Esophagus squamous epithelium (tissue), 5 donors: ENCODE data around the gene BHMT. TPM values are rescaled to one million over a fixed set of nuclear protein-coding genes. Genes with fewer than 3 reads are reported as not detected.
A peak's percentile ranks its signal among the peaks of the same experiment; 100 is the strongest.

Experiments
- DNase-seq: peaks from one replicate; lab custom pipeline; 2025; lab: John Stamatoyannopoulos, UW
- H3K27ac ChIP-seq, 4 donors: fragments of 200-600 bp; sonication (generic); one replicate each; pipeline ENCODE4 v1.5.1; 2016 to 2019; ENCODE audit warnings: mild to moderate bottlenecking in 1 of 4
- H3K27me3 ChIP-seq, 4 donors: fragments of 200-600 bp; sonication (generic); 1 replicate in 3 of 4; 2 replicates in 1 of 4; pipeline versions ENCODE4 v1.5.1 to v1.6.0; 2017 to 2021; ENCODE audit warnings: antibody characterized with exemption in 1 of 4
- H3K36me3 ChIP-seq, 3 donors: fragments of 200-600 bp; sonication (generic); one replicate each; pipeline ENCODE4 v1.5.1; 2016 to 2019
- H3K4me1 ChIP-seq, 3 donors: fragments of 200-600 bp; sonication (generic); one replicate each; pipeline ENCODE4 v1.5.1; 2017 to 2019
- H3K4me3 ChIP-seq, 4 donors: fragments of 200-600 bp; sonication (generic); 1 replicate in 3 of 4; 2 replicates in 1 of 4; pipeline ENCODE4 v1.5.1; 2016 to 2019; ENCODE audit warnings: mild to moderate bottlenecking in 2 of 4, moderate library complexity in 1 of 4
- H3K9me3 ChIP-seq, 3 donors: fragments of 200-600 bp; sonication (generic); one replicate each; pipeline ENCODE4 v1.5.1; 2016 to 2019
- POLR2A ChIP-seq, 4 donors: fragments of 450-650 bp; IDR thresholded peaks; one replicate each; pipeline ENCODE4 v1.6.1; 2017; ENCODE audit warnings: antibody characterized with exemption in 4 of 4, mild to moderate bottlenecking in 4 of 4, moderate library complexity in 3 of 4
- WGBS, 2 donors: methylation state at CpG; one replicate each; pipeline ENCODE4 v1.1.5; 2018; 5-methylcytosine and 5-hydroxymethylcytosine counted together
- intact Hi-C: fragments of 100-400 bp; cut with DNase I; formaldehyde crosslinking; loops from one replicate; pipeline ENCODE4 v1.15.0; 2022
- total RNA-seq, 4 donors: library from RNA; depleted of rRNA; stranded (reverse); fragments of >200 nt; gene quantifications; one replicate each; pipeline ENCODE4 v1.1.0, GENCODE V29; 2016
- TF ChIP-seq, protein P1 (sequence below), 6 experiments: fragments of 450-650 bp in 4 of 6; fragments of 200-600 bp in 2 of 6; sonication (generic) in 2 of 6; IDR thresholded peaks; one replicate each; pipeline ENCODE4 v1.5.1; 2016 to 2019; ENCODE audit warnings: antibody characterized with exemption in 6 of 6, mild to moderate bottlenecking in 4 of 6, moderate library complexity in 4 of 6
- donor health status: DM: yes; HTN: yes; CAD: no.

Gene BHMT
- total RNA-seq, 4 donors from 2014 or later: 0.95 to 1.2 TPM; not detected in 2

DNA sequence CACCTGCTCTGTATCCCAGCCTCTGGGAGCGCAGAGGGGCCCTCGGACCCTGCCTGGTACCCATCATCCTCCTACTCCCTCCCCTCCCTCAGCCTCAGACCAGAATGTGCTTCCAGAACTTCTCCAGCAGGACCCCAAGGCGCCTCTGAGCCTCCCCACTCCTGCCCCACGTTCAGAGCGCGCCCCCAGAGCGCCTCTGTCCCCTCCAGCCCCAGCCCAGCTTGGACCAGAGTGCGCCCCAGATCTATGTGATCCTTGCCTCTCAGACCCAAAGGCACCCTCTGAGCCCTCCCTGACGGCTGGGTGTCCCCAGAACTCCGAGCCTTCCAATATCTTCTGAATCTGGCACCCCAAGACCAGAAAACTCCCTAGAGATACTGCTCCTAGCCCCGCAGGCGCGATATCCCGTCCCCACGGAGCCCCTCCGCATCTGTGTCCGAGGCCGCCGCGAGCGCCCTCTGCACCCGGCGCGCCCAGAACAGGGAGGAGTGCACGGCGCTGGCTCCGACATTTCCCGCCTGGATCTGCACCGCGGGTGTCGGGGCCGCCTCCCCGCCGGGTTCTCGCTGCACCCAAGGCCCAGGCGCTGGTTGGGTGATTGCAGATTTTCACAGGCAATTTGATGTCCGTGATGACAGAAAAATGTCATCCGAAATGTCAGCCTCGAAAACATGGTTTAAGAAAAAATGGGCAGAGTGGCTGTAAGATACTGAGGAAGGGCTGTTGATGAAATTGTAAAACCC, 522 bp downstream of the BHMT start:
- peak overlapping the region in 1 of 4 donors; percentile 38 for H3K4me3 ChIP-seq
- no peaks in the 10 kb centered on the region for H3K9me3 ChIP-seq
- TF ChIP-seq, protein P1, sequence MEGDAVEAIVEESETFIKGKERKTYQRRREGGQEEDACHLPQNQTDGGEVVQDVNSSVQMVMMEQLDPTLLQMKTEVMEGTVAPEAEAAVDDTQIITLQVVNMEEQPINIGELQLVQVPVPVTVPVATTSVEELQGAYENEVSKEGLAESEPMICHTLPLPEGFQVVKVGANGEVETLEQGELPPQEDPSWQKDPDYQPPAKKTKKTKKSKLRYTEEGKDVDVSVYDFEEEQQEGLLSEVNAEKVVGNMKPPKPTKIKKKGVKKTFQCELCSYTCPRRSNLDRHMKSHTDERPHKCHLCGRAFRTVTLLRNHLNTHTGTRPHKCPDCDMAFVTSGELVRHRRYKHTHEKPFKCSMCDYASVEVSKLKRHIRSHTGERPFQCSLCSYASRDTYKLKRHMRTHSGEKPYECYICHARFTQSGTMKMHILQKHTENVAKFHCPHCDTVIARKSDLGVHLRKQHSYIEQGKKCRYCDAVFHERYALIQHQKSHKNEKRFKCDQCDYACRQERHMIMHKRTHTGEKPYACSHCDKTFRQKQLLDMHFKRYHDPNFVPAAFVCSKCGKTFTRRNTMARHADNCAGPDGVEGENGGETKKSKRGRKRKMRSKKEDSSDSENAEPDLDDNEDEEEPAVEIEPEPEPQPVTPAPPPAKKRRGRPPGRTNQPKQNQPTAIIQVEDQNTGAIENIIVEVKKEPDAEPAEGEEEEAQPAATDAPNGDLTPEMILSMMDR (IDR thresholded peaks at IDR 0.05): no peak
- no peak for TF ChIP-seq POLR2A (IDR thresholded peaks at IDR 0.05)
- DNase-seq: no peak
- peaks cover 0 to 20% (median 3%) of the 10 kb centered on the region in 3 donors for H3K4me1 ChIP-seq
- peaks cover 5 to 45% (median 10%) of the 10 kb centered on the region in 4 donors for H3K27me3 ChIP-seq
- WGBS, 2 donors: 21 to 30% methylated on average over 8 of the region's 39 CpGs
- H3K27ac ChIP-seq: no peak overlapping the region
- intact Hi-C loops: no loop called here
- no peaks in the 10 kb centered on the region for H3K36me3 ChIP-seq

DNA sequence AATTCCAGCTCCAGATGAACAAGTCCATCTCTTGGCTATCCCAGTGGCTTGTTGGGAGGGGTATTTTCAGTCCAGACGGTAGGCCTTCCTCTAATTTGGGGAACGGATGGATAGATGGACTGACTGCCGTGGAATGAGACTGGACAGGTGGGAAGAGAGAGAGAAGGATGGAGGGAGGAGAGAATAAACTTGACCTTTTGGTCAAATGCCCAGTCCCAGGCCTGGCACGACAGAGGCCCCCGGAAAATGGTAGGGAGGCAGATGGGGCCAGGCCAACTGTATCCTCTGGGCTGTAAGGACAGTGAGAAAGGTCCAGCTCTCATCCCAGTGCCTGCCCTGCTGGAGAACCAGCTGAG, 1.1 kb downstream of the BHMT start:
- H3K4me3 ChIP-seq: no peak overlapping the region
- no peak for DNase-seq
- no peaks in the 10 kb centered on the region for H3K36me3 ChIP-seq
- H3K27ac ChIP-seq: no peak overlapping the region
- H3K4me1 ChIP-seq: peaks cover 0 to 16% (median 3%) of the 10 kb centered on the region in 3 donors
- no peaks in the 10 kb centered on the region for H3K9me3 ChIP-seq
- no peak for TF ChIP-seq POLR2A (IDR thresholded peaks at IDR 0.05)
- TF ChIP-seq, protein P1 (IDR thresholded peaks at IDR 0.05): no peak
- H3K27me3 ChIP-seq: peaks cover 5 to 45% (median 10%) of the 10 kb centered on the region in 4 donors
- WGBS, 2 donors: 80 to 86% methylated on average over 4 to 5 of the region's 5 CpGs
- intact Hi-C loops: no loop called here

DNA sequence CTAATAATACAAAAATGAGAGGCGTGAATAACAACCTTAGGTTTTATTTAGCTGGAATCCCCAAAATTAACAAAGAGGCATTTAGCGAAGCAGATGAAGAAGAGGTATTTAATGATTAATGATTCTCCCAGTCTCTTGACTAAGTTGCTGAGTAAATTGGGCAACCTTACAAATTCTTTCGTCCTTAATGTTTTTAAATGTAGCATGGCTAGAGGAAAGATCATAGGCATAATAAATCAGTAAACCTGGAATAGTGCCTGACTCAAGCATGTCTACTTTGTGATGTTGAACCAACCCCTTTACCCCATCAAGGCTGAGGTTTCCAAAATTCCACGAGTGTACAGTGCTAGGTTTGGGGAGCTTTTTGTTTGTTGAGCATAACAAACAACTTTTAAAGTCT, 7.9 kb downstream of the BHMT start:
- Histone ChIP-seq H3K4me1 (no peaks in the 10 kb centered on the region), H3K36me3 (no peaks in the 10 kb centered on the region), H3K27ac (no peak overlapping the region), H3K4me3 (no peak overlapping the region), H3K9me3 (no peaks in the 10 kb centered on the region), H3K27me3 (peaks cover 0 to under 1% (median 0%) of the 10 kb centered on the region in 4 donors)
- intact Hi-C loops: no loop called here
- no peak for DNase-seq
- 64 to 70% methylated on average over 4 of the region's 4 CpGs for WGBS, 2 donors
- TF ChIP-seq, protein P1 (IDR thresholded peaks at IDR 0.05): no peak
- TF ChIP-seq POLR2A (IDR thresholded peaks at IDR 0.05): no peak

- H3K4me1 ChIP-seq: no peaks in the 10 kb centered on the region
- intact Hi-C loops: no loop called here
- TF ChIP-seq POLR2A (IDR thresholded peaks at IDR 0.05): no peak
- TF ChIP-seq, protein P1 (IDR thresholded peaks at IDR 0.05): no peak
- 72 to 85% methylated on average over 4 of the region's 4 CpGs for WGBS, 2 donors
- no peak overlapping the region for H3K27ac ChIP-seq
- H3K36me3 ChIP-seq: no peaks in the 10 kb centered on the region
- no peak overlapping the region for H3K4me3 ChIP-seq
- H3K27me3 ChIP-seq: no peaks in the 10 kb centered on the region
- H3K9me3 ChIP-seq: no peaks in the 10 kb centered on the region
- DNase-seq: no peak
Measured at GRCh38 chr5:79120221-79120620, 8.6 kb downstream of the BHMT start.

DNA sequence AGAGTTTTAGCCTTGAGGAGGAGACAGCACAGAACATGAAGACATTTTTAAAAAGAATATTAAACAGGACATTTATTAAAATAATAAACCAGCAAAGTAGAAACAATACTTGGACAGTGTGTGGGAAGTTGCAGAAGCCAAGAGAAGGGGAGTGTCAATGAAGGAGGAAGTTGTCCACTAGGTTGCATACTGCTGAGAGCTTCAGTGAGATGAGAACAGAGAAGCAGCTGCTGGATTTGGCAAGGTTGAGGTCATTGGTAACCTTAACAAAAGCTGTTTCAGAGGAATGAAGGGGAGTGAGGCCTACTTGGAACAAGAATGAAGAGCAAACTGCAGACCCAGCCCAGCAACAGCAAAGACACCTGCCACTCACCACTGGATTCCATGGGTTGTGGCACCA, 11.4 kb downstream of the BHMT start:
- H3K4me3 ChIP-seq: no peak overlapping the region
- H3K27ac ChIP-seq: no peak overlapping the region
- no peak for DNase-seq
- H3K4me1 ChIP-seq: no peaks in the 10 kb centered on the region
- no peaks in the 10 kb centered on the region for H3K36me3 ChIP-seq
- H3K27me3 ChIP-seq: no peaks in the 10 kb centered on the region
- H3K9me3 ChIP-seq: no peaks in the 10 kb centered on the region
- TF ChIP-seq, protein P1 (IDR thresholded peaks at IDR 0.05): no peak
- TF ChIP-seq POLR2A (IDR thresholded peaks at IDR 0.05): no peak
- intact Hi-C loops: no loop called here
